CD14-positive monocyte (primary cell): ENCODE results near the gene IDS. TPM values are rescaled to one million over a fixed set of nuclear protein-coding genes. Genes with fewer than 3 reads are reported as not detected.

Experiments
- DNase-seq, 3 donors: peaks; one replicate each; pipeline ENCODE4 v3.0.0-alpha.2; 2011 to 2022
- H2AFZ ChIP-seq: 2 replicates; pipeline ENCODE4 v1.6.0; 2012; ENCODE audit warnings: mild to moderate bottlenecking, low read depth, low read length, inconsistent platforms; ENCODE audit not compliant: insufficient read depth, poor library complexity, severe bottlenecking
- H3K27ac ChIP-seq, 2 donors: 1 replicate in 1 of 2; 2 replicates in 1 of 2; pipeline ENCODE4 v1.5.1; 2012 to 2013; ENCODE audit warnings: low read length in 2 of 2, control low read depth in 1 of 2, inconsistent platforms in 1 of 2, low read depth in 1 of 2, mild to moderate bottlenecking in 1 of 2
- H3K27me3 ChIP-seq, 2 donors: one replicate each; pipeline versions ENCODE4 v1.6.0 to v1.6.1; 2011 to 2013; ENCODE audit warnings: low read length in 2 of 2; ENCODE audit not compliant: control insufficient read depth in 2 of 2, insufficient read depth in 2 of 2
- H3K36me3 ChIP-seq, 2 donors: replicated peaks in 1 of 2; 1 replicate in 1 of 2; 2 replicates in 1 of 2; pipeline versions ENCODE4 v1.5.1 to v1.6.1; 2012 to 2013; ENCODE audit warnings: low read length in 2 of 2, control low read depth in 1 of 2, inconsistent platforms in 1 of 2, mild to moderate bottlenecking in 1 of 2; ENCODE audit not compliant: insufficient read depth in 2 of 2, control insufficient read depth in 1 of 2
- H3K4me1 ChIP-seq, 2 donors: 1 replicate in 1 of 2; 2 replicates in 1 of 2; pipeline versions ENCODE4 v1.5.1 to v1.6.1; 2012 to 2013; ENCODE audit warnings: low read length in 2 of 2, control low read depth in 1 of 2, inconsistent platforms in 1 of 2, mild to moderate bottlenecking in 1 of 2, moderate library complexity in 1 of 2; ENCODE audit not compliant: insufficient read depth in 2 of 2, control insufficient read depth in 1 of 2
- H3K4me2 ChIP-seq: replicated peaks from 2 replicates; pipeline ENCODE3; 2012; ENCODE audit warnings: low read length, moderate library complexity, mild to moderate bottlenecking; ENCODE audit not compliant: poor library complexity, severe bottlenecking; ENCODE audit errors: extremely low read depth
- H3K4me3 ChIP-seq, 3 experiments: fragments of 200-600 bp in 1 of 3; sonication (generic) in 1 of 3; replicated peaks in 1 of 3; 1 replicate in 2 of 3; 2 replicates in 1 of 3; pipeline ENCODE4 v1.5.1; 2011 to 2013; ENCODE audit warnings: low read length in 3 of 3, mild to moderate bottlenecking in 3 of 3, control low read depth in 2 of 3, low read depth in 2 of 3, inconsistent platforms in 1 of 3, moderate library complexity in 1 of 3
- H3K79me2 ChIP-seq: 2 replicates; pipeline ENCODE4 v1.6.0; 2012; ENCODE audit warnings: mild to moderate bottlenecking, control low read depth, inconsistent platforms, low read length, moderate library complexity; ENCODE audit not compliant: insufficient read depth
- H3K9ac ChIP-seq: 2 replicates; pipeline ENCODE4 v1.6.0; 2017; ENCODE audit warnings: low read length, mild to moderate bottlenecking; ENCODE audit not compliant: insufficient read depth, poor library complexity, severe bottlenecking
- H3K9me3 ChIP-seq, 2 donors: replicated peaks in 1 of 2; 1 replicate in 1 of 2; 2 replicates in 1 of 2; pipeline versions ENCODE4 v1.5.1 to v1.6.1; 2012 to 2013; ENCODE audit warnings: low read length in 2 of 2, control low read depth in 1 of 2; ENCODE audit not compliant: control insufficient read depth in 1 of 2, insufficient read depth in 1 of 2
- H4K20me1 ChIP-seq: 2 replicates; pipeline ENCODE4 v1.6.0; 2012; ENCODE audit warnings: mild to moderate bottlenecking, low read length, control low read depth, moderate library complexity; ENCODE audit not compliant: insufficient read depth
- H3K27ac Mint-ChIP-seq, 7 donors: one replicate each; pipeline ENCODE4 v1.8.0; 2020; ENCODE audit warnings: mild to moderate bottlenecking in 7 of 7, mixed read lengths in 7 of 7, moderate library complexity in 6 of 7, inconsistent platforms in 2 of 7
- H3K27me3 Mint-ChIP-seq, 3 donors: one replicate each; pipeline ENCODE4 v1.8.0; 2021 to 2022; ENCODE audit warnings: low read depth in 3 of 3, mild to moderate bottlenecking in 3 of 3, mixed read lengths in 3 of 3, moderate library complexity in 3 of 3, inconsistent platforms in 1 of 3
- H3K36me3 Mint-ChIP-seq, 2 donors: one replicate each; pipeline ENCODE4 v1.8.0; 2020; ENCODE audit warnings: mixed read lengths in 2 of 2, inconsistent platforms in 1 of 2, mild to moderate bottlenecking in 1 of 2
- H3K4me1 Mint-ChIP-seq: one replicate; pipeline ENCODE4 v1.8.0; 2020; ENCODE audit warnings: mild to moderate bottlenecking, mixed read lengths
- H3K4me3 Mint-ChIP-seq, 2 donors: one replicate each; pipeline ENCODE4 v1.8.0; 2020; ENCODE audit warnings: mild to moderate bottlenecking in 2 of 2, mixed read lengths in 2 of 2, moderate library complexity in 1 of 2
- H3K9me3 Mint-ChIP-seq, 7 donors: one replicate each; pipeline ENCODE4 v1.8.0; 2020 to 2022; ENCODE audit warnings: mixed read lengths in 7 of 7, mild to moderate bottlenecking in 6 of 7, moderate library complexity in 6 of 7, inconsistent platforms in 2 of 7
- WGBS: methylation state at CpG from one replicate; pipeline ENCODE4 v1.1.5; 2013; ENCODE audit warnings: missing lambda C conversion rate; ENCODE audit not compliant: insufficient coverage; 5-methylcytosine and 5-hydroxymethylcytosine counted together
- intact Hi-C, 2 donors: fragments of 100-400 bp; cut with micrococcal nuclease; formaldehyde crosslinking; loops; one replicate each; pipeline versions ENCODE4 v1.15.0 to v1.15.1; 2023
- polyA plus RNA-seq, 3 donors: library from polyadenylated mRNA; depleted of rRNA in 1 of 3; unstranded in 2 of 3; stranded (reverse) in 1 of 3; fragments of 300-500 nt in 2 of 3; fragments of >200 nt in 1 of 3; fragmentation: Illumina TruSeq in 2 of 3; gene quantifications; 1 replicate in 2 of 3; 2 replicates in 1 of 3; pipeline ENCODE4 v1.2.3, GENCODE V29; 2012 to 2021
- TF ChIP-seq, protein P1 (sequence below): fragments of 200-600 bp; IDR thresholded peaks from one replicate; pipeline ENCODE4 v1.8.0; 2022; ENCODE audit warnings: antibody characterized with exemption, mild to moderate bottlenecking

The IDS gene
- polyA plus RNA-seq, 3 donors: 79.5 to 113 (median 94.3) TPM

- intact Hi-C loops: no loop called here
- Histone ChIP-seq H3K4me3 (no peak overlapping the region), H3K9ac (no peak overlapping the region), H3K27ac (no peak overlapping the region), H3K79me2 (no peaks in the 10 kb centered on the region), H3K36me3 (no peaks in the 10 kb centered on the region), H3K4me1 (no peaks in the 10 kb centered on the region), H4K20me1 (no peaks in the 10 kb centered on the region), H2AFZ (no peak overlapping the region), H3K9me3 (no peaks in the 10 kb centered on the region), H3K27me3 (no peaks in the 10 kb centered on the region), H3K4me2 (no peak overlapping the region)
- H3K4me1 Mint-ChIP-seq: no peaks in the 10 kb centered on the region
- no peaks in the 10 kb centered on the region for H3K36me3 Mint-ChIP-seq
- no peak for DNase-seq
- no peak overlapping the region for H3K27ac Mint-ChIP-seq
- TF ChIP-seq, protein P1, sequence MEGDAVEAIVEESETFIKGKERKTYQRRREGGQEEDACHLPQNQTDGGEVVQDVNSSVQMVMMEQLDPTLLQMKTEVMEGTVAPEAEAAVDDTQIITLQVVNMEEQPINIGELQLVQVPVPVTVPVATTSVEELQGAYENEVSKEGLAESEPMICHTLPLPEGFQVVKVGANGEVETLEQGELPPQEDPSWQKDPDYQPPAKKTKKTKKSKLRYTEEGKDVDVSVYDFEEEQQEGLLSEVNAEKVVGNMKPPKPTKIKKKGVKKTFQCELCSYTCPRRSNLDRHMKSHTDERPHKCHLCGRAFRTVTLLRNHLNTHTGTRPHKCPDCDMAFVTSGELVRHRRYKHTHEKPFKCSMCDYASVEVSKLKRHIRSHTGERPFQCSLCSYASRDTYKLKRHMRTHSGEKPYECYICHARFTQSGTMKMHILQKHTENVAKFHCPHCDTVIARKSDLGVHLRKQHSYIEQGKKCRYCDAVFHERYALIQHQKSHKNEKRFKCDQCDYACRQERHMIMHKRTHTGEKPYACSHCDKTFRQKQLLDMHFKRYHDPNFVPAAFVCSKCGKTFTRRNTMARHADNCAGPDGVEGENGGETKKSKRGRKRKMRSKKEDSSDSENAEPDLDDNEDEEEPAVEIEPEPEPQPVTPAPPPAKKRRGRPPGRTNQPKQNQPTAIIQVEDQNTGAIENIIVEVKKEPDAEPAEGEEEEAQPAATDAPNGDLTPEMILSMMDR: no peak
- no peak overlapping the region for H3K4me3 Mint-ChIP-seq
- H3K9me3 Mint-ChIP-seq: peaks cover 0 to 7% (median 2%) of the 10 kb centered on the region in 7 donors
- peaks cover 0 to 2% (median 0%) of the 10 kb centered on the region in 3 donors for H3K27me3 Mint-ChIP-seq
- no CpG with 5 or more reads among the region's 4 CpGs for WGBS
Observed at GRCh38 chrX:149433451-149433850, 71.7 kb downstream of the IDS start.

- peaks cover 0 to 2% (median 0%) of the 10 kb centered on the region in 3 donors for H3K27me3 Mint-ChIP-seq
- Histone ChIP-seq H3K36me3 (no peaks in the 10 kb centered on the region), H3K9me3 (no peaks in the 10 kb centered on the region), H3K27me3 (no peaks in the 10 kb centered on the region), H3K4me1 (no peaks in the 10 kb centered on the region), H4K20me1 (no peaks in the 10 kb centered on the region), H3K9ac (no peak overlapping the region), H2AFZ (no peak overlapping the region), H3K79me2 (no peaks in the 10 kb centered on the region), H3K4me3 (no peak overlapping the region), H3K27ac (no peak overlapping the region), H3K4me2 (no peak overlapping the region)
- TF ChIP-seq, protein P1: no peak
- H3K4me3 Mint-ChIP-seq: no peak overlapping the region
- H3K36me3 Mint-ChIP-seq: no peaks in the 10 kb centered on the region
- H3K27ac Mint-ChIP-seq: no peak overlapping the region
- no peaks in the 10 kb centered on the region for H3K4me1 Mint-ChIP-seq
- peaks cover 0 to 7% (median 4%) of the 10 kb centered on the region in 7 donors for H3K9me3 Mint-ChIP-seq
- no CpG with 5 or more reads among the region's 4 CpGs for WGBS
- intact Hi-C loops: no loop called here
- no peak for DNase-seq
Observed at GRCh38 chrX:149433051-149433450, 72.1 kb downstream of the IDS start.

Other genes with a start within 250 kb of the IDS start
- gene EOLA1, start 35.7 kb upstream of the IDS start, polyA plus RNA-seq: 10 to 100 TPM; 15.5 to 48.6 (median 20.7) TPM
- gene HSFX3, start 44.6 kb upstream of the IDS start, polyA plus RNA-seq: not detected
- gene MAGEA9B, start 82.2 kb upstream of the IDS start, polyA plus RNA-seq: not detected
- under 1 TPM in 1 of 3 donors, not detected in 2; 0.11 TPM for gene HSFX2, start 90.0 kb upstream of the IDS start, polyA plus RNA-seq
- 10 to 100 TPM in 2 of 3 donors, 1 to 10 TPM in 1; 9.1 to 12.8 (median 12.0) TPM for gene TMEM185A, start 126.5 kb upstream of the IDS start, polyA plus RNA-seq
- gene MAGEA11, start 206.8 kb upstream of the IDS start, polyA plus RNA-seq: not detected